Ovary (tissue), 9 donors: Measurements from ENCODE around the gene PSG2. TPM values are rescaled to one million over a fixed set of nuclear protein-coding genes. Genes with fewer than 3 reads are reported as not detected.
"Not testable (repeated sequence)": the region's sequence is repeated elsewhere in the genome, so short reads cannot be mapped to it uniquely, and the experiment has no call there.

Experiments
- DNase-seq, 5 donors: peaks; one replicate each; pipeline ENCODE4 v3.0.0-alpha.2; 2019 to 2020
- H3K27ac ChIP-seq, 2 donors: fragments of 200-600 bp; one replicate each; pipeline versions ENCODE4 v1.5.1 to v1.8.0; 2019 to 2022
- H3K27me3 ChIP-seq: fragments of 200-600 bp; one replicate; pipeline ENCODE4 v1.8.0; 2022
- H3K36me3 ChIP-seq: fragments of 200-600 bp; sonication (generic); one replicate; pipeline ENCODE4 v1.5.1; 2019
- H3K4me1 ChIP-seq: one replicate; pipeline ENCODE4 v1.8.1; 2013; ENCODE audit warnings: mild to moderate bottlenecking, moderate library complexity; ENCODE audit not compliant: insufficient read depth
- H3K4me3 ChIP-seq: fragments of 200-600 bp; sonication (generic); one replicate; pipeline ENCODE4 v1.5.1; 2017
- H3K9me3 ChIP-seq, 2 donors: fragments of 200-600 bp in 1 of 2; sonication (generic) in 1 of 2; one replicate each; pipeline versions ENCODE4 v1.5.1 to v1.8.1; 2013 to 2019; ENCODE audit warnings: mild to moderate bottlenecking in 1 of 2, moderate library complexity in 1 of 2
- EP300 ChIP-seq: sonication (generic); formaldehyde crosslinking; IDR thresholded peaks from one replicate; pipeline ENCODE4 v1.6.1; 2017; ENCODE audit warnings: antibody characterized with exemption
- POLR2A ChIP-seq: fragments of 450-650 bp; IDR thresholded peaks from one replicate; pipeline ENCODE4 v1.6.1; 2017; ENCODE audit warnings: antibody characterized with exemption, mild to moderate bottlenecking, moderate library complexity
- WGBS, 3 donors: extraction: QIAGEN DNeasy Blood & Tissue Kit in 1 of 3; methylation state at CpG; one replicate each; pipeline versions ENCODE4 v1.1.5 to v1.1.7; 2013 to 2017; 5-methylcytosine and 5-hydroxymethylcytosine counted together
- intact Hi-C, 4 donors: fragments of 100-400 bp; cut with DNase I; formaldehyde crosslinking; loops; one replicate each; pipeline versions ENCODE4 v1.11.0 to v1.15.1; 2022 to 2023
- polyA plus RNA-seq, 2 donors: library from polyadenylated mRNA; stranded (reverse); fragments of 200-250 nt in 1 of 2; fragments of 350-450 nt in 1 of 2; fragmentation: Illumina TruSeq in 1 of 2; extraction: RNeasy Lipid Tissue Mini Kit (QIAGEN cat#74804) in 1 of 2; gene quantifications; one replicate each; pipeline ENCODE4 v1.2.3, GENCODE V29; 2013 to 2014
- total RNA-seq, 7 donors: library from RNA; depleted of rRNA in 2 of 7; stranded (reverse); fragments of >200 nt in 2 of 7; fragmentation: NEBNext Ultra II Directional in 3 of 7; extraction: Animal tissue kit (Norgen Biotek cat#: 25700) in 3 of 7; gene quantifications; one replicate each; pipeline versions ENCODE4 v1.1.0 to v1.2.4, GENCODE V29; 2016 to 2023
- TF ChIP-seq, protein P1 (sequence below), 3 donors: fragments of 450-650 bp in 2 of 3; fragments of 200-600 bp in 1 of 3; IDR thresholded peaks; one replicate each; pipeline versions ENCODE4 v1.5.1 to v1.8.0; 2016 to 2022; ENCODE audit warnings: antibody characterized with exemption in 3 of 3, mild to moderate bottlenecking in 1 of 3
- donor health status: DM: no; HTN: no; CAD: no; lungs with moderate emphysema.
- donor health status: DM: no; HTN: no; CAD: no.
- donor health status: Bipolar disorder and iron deficiency.
- donor health status: DM: yes; HTN: yes; CAD: no.
- donor health status: DM: no; HTN: no; CAD: no.
- donor health status: DM: yes; HTN: yes; CAD: no.

The PSG2 gene
- total and polyA plus RNA-seq, 9 donors = not detected

DNA sequence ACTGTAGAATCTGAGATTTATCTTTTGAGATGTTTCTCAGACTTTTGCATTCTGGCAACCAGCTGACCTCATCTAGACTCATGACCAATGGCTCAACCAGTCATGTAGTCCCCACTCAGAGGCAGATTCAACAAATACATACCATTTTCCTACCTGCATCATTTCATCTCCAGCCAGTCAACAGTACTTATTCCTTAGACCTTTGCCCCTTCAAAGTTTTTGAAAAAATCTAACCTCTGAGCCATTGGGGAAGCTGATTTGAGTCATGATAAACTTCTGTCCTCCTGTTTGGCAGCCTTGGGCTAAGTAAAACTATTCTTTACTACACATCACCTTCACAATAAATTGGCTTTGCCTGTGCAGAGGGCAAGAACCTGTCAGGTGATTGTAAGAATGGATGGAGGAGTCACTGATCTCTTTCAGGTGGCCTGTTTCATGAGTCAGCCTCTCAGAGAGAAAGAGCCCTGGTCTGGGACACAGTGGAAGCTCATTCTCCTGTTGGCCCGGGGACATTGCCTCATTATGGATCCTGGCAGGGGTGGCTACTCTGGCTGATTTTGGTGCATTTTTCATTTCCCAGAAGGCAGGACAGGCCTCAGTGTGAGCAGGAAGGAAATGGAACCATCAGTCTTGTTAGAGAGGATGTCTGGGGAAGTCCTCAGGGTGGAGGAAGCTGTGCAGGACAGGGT lies 38.9 kb downstream of the PSG2 start:
- H3K27ac ChIP-seq, H3K4me1 ChIP-seq, DNase-seq, H3K27me3 ChIP-seq, intact Hi-C loops, H3K4me3 ChIP-seq, H3K36me3 ChIP-seq, H3K9me3 ChIP-seq: not testable (repeated sequence)
- WGBS, 3 donors = 70 to 95% (median 75%) methylated on average over 1 of the region's 1 CpG

- H3K9me3 ChIP-seq, H3K4me1 ChIP-seq, intact Hi-C loops, H3K27me3 ChIP-seq, H3K36me3 ChIP-seq, H3K27ac ChIP-seq, H3K4me3 ChIP-seq, DNase-seq: not testable (repeated sequence)
- WGBS, 3 donors = 47 to 52% (median 50%) methylated on average over 2 of the region's 2 CpGs
Observed at GRCh38 chr19:43031645-43032044, 50.9 kb downstream of the PSG2 start.

DNA sequence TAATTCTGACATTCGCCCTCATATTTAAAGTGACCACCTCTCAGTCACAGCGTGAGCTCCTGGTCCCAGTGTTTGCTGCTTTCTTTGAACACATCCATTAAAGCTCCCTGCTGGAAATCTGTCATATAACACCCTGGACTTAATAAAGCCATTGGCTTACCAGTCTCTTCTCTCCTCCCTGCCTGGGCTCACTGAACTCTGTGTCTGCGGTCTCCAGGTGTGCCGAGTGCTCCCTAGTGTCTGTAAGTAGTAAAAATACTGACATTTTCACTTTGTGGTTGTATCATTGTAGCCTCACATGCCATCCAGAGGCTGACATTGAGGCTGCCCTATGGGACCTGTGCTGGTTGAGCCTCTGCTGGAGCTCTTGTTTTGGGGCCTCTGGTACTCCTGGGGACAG lies 53.6 kb downstream of the PSG2 start:
- Histone ChIP-seq H3K4me3 (no peak overlapping the region), H3K4me1 (no peaks in the 10 kb centered on the region), H3K9me3 (no peaks in the 10 kb centered on the region), H3K36me3 (no peaks in the 10 kb centered on the region), H3K27me3 (no peaks in the 10 kb centered on the region), H3K27ac (no peak overlapping the region)
- TF ChIP-seq POLR2A (no peak), EP300 (no peak)
- TF ChIP-seq, protein P1, sequence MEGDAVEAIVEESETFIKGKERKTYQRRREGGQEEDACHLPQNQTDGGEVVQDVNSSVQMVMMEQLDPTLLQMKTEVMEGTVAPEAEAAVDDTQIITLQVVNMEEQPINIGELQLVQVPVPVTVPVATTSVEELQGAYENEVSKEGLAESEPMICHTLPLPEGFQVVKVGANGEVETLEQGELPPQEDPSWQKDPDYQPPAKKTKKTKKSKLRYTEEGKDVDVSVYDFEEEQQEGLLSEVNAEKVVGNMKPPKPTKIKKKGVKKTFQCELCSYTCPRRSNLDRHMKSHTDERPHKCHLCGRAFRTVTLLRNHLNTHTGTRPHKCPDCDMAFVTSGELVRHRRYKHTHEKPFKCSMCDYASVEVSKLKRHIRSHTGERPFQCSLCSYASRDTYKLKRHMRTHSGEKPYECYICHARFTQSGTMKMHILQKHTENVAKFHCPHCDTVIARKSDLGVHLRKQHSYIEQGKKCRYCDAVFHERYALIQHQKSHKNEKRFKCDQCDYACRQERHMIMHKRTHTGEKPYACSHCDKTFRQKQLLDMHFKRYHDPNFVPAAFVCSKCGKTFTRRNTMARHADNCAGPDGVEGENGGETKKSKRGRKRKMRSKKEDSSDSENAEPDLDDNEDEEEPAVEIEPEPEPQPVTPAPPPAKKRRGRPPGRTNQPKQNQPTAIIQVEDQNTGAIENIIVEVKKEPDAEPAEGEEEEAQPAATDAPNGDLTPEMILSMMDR (IDR thresholded peaks at IDR 0.05) = no peak
- intact Hi-C loops = no loop called here
- DNase-seq = no peak
- WGBS, 3 donors = 68 to 81% (median 76%) methylated on average over 4 of the region's 4 CpGs

DNA sequence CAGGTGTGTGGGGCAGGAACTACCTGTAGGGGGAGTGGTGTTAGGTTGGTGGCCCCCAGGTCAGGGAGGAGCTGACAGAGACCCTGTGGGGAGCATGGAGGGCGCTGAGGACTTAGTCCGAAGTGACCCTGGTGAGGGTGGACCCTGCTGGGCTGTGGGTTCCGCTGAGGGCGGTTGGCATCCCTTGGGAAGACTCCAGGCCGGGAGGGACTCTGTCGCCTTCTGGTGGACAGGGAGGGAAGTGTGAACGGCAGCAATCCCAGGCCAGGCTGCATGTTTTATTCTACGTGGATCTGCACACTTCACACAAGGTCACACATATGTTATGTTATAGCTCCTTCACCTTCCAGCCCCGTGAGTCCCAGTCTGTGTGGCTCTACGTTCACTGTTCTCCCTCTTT lies 54.5 kb downstream of the PSG2 start:
- H3K4me1 ChIP-seq, H3K27me3 ChIP-seq, H3K4me3 ChIP-seq, DNase-seq, H3K36me3 ChIP-seq, H3K27ac ChIP-seq, H3K9me3 ChIP-seq, intact Hi-C loops: not testable (repeated sequence)
- WGBS, 3 donors = 51 to 52% (median 51%) methylated on average over 10 of the region's 10 CpGs

GRCh38 chr19:43027061-43027460 lies 55.4 kb downstream of the PSG2 start:
- H3K4me3 ChIP-seq, H3K27me3 ChIP-seq, H3K36me3 ChIP-seq, H3K4me1 ChIP-seq, H3K27ac ChIP-seq, H3K9me3 ChIP-seq, intact Hi-C loops, DNase-seq: not testable (repeated sequence)
- 73 to 90% (median 80%) methylated on average over 8 of the region's 8 CpGs for WGBS, 3 donors

GRCh38 chr19:43026369-43026768 lies 56.1 kb downstream of the PSG2 start, which contains the start of gene PSG11:
Gene PSG11 (minus strand): TSS chr19:43026469. CDS start chr19:43026372, 97 bp downstream.
- H3K27ac ChIP-seq, H3K4me3 ChIP-seq, intact Hi-C loops, H3K9me3 ChIP-seq, DNase-seq, H3K4me1 ChIP-seq, H3K36me3 ChIP-seq, H3K27me3 ChIP-seq: not testable (repeated sequence)
- WGBS, 3 donors = 78 to 83% (median 79%) methylated on average over 6 of the region's 6 CpGs

DNA sequence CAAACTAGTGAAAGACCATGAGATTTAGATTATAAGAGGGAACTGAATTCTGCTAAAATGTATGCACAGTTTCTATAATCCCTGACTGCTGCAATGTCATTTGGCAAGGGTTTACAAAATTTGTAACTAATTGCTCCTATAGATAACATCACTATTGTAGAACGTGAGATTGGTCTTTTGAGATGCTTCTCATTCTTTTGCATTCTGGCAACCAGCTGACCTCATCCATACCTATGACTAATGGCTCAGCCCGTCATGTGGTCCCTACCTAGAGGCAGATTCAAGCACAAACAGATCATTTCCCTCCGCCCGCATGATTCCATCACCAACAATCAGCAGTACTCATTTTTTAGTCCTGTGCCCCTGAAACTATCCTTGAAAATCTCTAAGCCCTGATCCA lies 60.4 kb downstream of the PSG2 start:
- H3K9me3 ChIP-seq, H3K27ac ChIP-seq, H3K27me3 ChIP-seq, H3K4me3 ChIP-seq, H3K4me1 ChIP-seq, DNase-seq, intact Hi-C loops, H3K36me3 ChIP-seq: not testable (repeated sequence)
- 43 to 59% (median 52%) methylated on average over 4 of the region's 4 CpGs for WGBS, 3 donors

- H3K36me3 ChIP-seq, H3K4me3 ChIP-seq, H3K27me3 ChIP-seq, H3K4me1 ChIP-seq, DNase-seq, intact Hi-C loops, H3K9me3 ChIP-seq, H3K27ac ChIP-seq: not testable (repeated sequence)
- whole genome bisulfite sequencing, 3 donors = 64 to 69% (median 67%) methylated on average over 4 of the region's 4 CpGs
Observed at GRCh38 chr19:43021629-43022028, 60.9 kb downstream of the PSG2 start.

GRCh38 chr19:43019588-43019987 lies 62.9 kb downstream of the PSG2 start:
- not testable (repeated sequence) for H3K36me3 ChIP-seq, H3K27me3 ChIP-seq, H3K27ac ChIP-seq

More at GRCh38 chr19:43019588-43019987, 62.9 kb downstream of the PSG2 start:
- H3K4me1 ChIP-seq, H3K4me3 ChIP-seq, H3K9me3 ChIP-seq, intact Hi-C loops, DNase-seq: not testable (repeated sequence)
